IMR-90 (cell line): ENCODE measurements around the gene ABTB2. TPM values are rescaled to one million over a fixed set of nuclear protein-coding genes. Genes with fewer than 3 reads are reported as not detected.

ENCODE experiments used
- ATAC-seq: fragments of 200-7000 bp; cut with Tn5 transposase; 2 replicates; pipeline ENCODE4 v1.9.1; 2020; ENCODE audit warnings: low read depth, mild to moderate bottlenecking, moderate library complexity
- BruUV-seq: library from RNA; stranded (reverse); fragments of 400-500 nt; replicated peaks from 2 replicates; lab custom pipeline; 2021; lab: Mats Ljungman, UMichigan
- CTCF ChIA-PET: fragments of 300-600 bp; formaldehyde crosslinking; extraction: SDS; loops from one replicate; lab custom pipeline; 2021; ENCODE audit warnings: antibody characterized with exemption; lab: Yijun Ruan, JAX
- POLR2A ChIA-PET: fragments of 300-600 bp; sonication (Branson Sonifier 250); formaldehyde crosslinking; loops from one replicate; lab custom pipeline; 2022; ENCODE audit warnings: antibody characterized with exemption; ENCODE audit not compliant: unreplicated experiment; lab: Charles Lee
- DNase-seq: peaks from one replicate; pipeline ENCODE4 v3.0.0; 2013
- H2AFZ ChIP-seq: replicated peaks from 2 replicates; pipeline ENCODE3; 2013; ENCODE audit warnings: low read length, mild to moderate bottlenecking; ENCODE audit not compliant: poor library complexity
- H2AK5ac ChIP-seq: 2 replicates; pipeline ENCODE4 v1.6.1; 2013; ENCODE audit warnings: low read depth, low read length, inconsistent platforms
- H2AK9ac ChIP-seq: replicated peaks from 2 replicates; pipeline ENCODE3; 2013; ENCODE audit warnings: mild to moderate bottlenecking, low read depth, low read length, moderate library complexity; ENCODE audit not compliant: poor library complexity
- H2BK120ac ChIP-seq: 2 replicates; pipeline ENCODE4 v1.6.1; 2013; ENCODE audit warnings: low read depth, low read length, inconsistent platforms
- H2BK15ac ChIP-seq: 3 replicates; pipeline ENCODE4 v1.6.1; 2013; ENCODE audit warnings: low read depth, low read length, inconsistent platforms
- H2BK20ac ChIP-seq: 2 replicates; pipeline ENCODE4 v1.6.1; 2013; ENCODE audit warnings: low read depth, mild to moderate bottlenecking, inconsistent platforms, low read length, moderate library complexity
- H2BK5ac ChIP-seq: 2 replicates; pipeline ENCODE4 v1.6.1; 2013; ENCODE audit warnings: mild to moderate bottlenecking, low read depth, low read length, inconsistent platforms; ENCODE audit not compliant: poor library complexity, severe bottlenecking
- H3K14ac ChIP-seq: replicated peaks from 2 replicates; pipeline ENCODE4 v1.6.1; 2013; ENCODE audit warnings: low read depth, low read length, inconsistent platforms
- H3K18ac ChIP-seq: 2 replicates; pipeline ENCODE4 v1.6.1; 2013; ENCODE audit warnings: low read depth, low read length, control low read depth
- H3K23ac ChIP-seq: 2 replicates; pipeline ENCODE4 v1.6.1; 2013; ENCODE audit warnings: low read depth, low read length, inconsistent platforms
- H3K27ac ChIP-seq: 2 replicates; pipeline ENCODE4 v1.5.1; 2013; ENCODE audit warnings: mild to moderate bottlenecking, control low read depth, low read length; ENCODE audit not compliant: insufficient read depth
- H3K27me3 ChIP-seq: 2 replicates; pipeline ENCODE4 v1.6.1; 2013; ENCODE audit warnings: low read length; ENCODE audit not compliant: control insufficient read depth, insufficient read depth
- H3K36me3 ChIP-seq: 2 replicates; pipeline ENCODE4 v1.6.1; 2013; ENCODE audit warnings: low read length, mixed read lengths; ENCODE audit not compliant: control insufficient read depth, insufficient read depth
- H3K4ac ChIP-seq: 2 replicates; pipeline ENCODE4 v1.6.1; 2013; ENCODE audit warnings: low read depth, low read length, inconsistent platforms
- H3K4me1 ChIP-seq: 2 replicates; pipeline ENCODE4 v1.6.1; 2013; ENCODE audit warnings: low read length, mixed read lengths; ENCODE audit not compliant: control insufficient read depth, insufficient read depth
- H3K4me2 ChIP-seq: 2 replicates; pipeline ENCODE4 v1.6.1; 2013; ENCODE audit warnings: low read depth, mild to moderate bottlenecking, control low read depth, low read length, moderate library complexity
- H3K4me3 ChIP-seq: 2 replicates; pipeline ENCODE4 v1.5.1; 2013; ENCODE audit warnings: low read depth, mild to moderate bottlenecking, control low read depth, low read length, moderate library complexity; ENCODE audit not compliant: insufficient read depth
- H3K56ac ChIP-seq: 2 replicates; pipeline ENCODE4 v1.6.1; 2013; ENCODE audit warnings: low read length, inconsistent platforms; ENCODE audit not compliant: insufficient read depth; ENCODE audit errors: extremely low read depth
- H3K79me1 ChIP-seq, 2 experiments: 2 replicates each; pipeline ENCODE4 v1.6.1; 2013; ENCODE audit warnings: low read length in 2 of 2, inconsistent platforms in 1 of 2, low read depth in 1 of 2
- H3K9ac ChIP-seq: 2 replicates; pipeline ENCODE4 v1.6.1; 2013; ENCODE audit warnings: low read depth, low read length, control low read depth
- H3K9me1 ChIP-seq: 2 replicates; pipeline ENCODE4 v1.6.1; 2013; ENCODE audit warnings: low read length, inconsistent platforms; ENCODE audit not compliant: insufficient read depth
- H3K9me3 ChIP-seq: 2 replicates; pipeline ENCODE4 v1.6.1; 2013; ENCODE audit warnings: low read length; ENCODE audit not compliant: control insufficient read depth, insufficient read depth
- H4K20me1 ChIP-seq: 2 replicates; pipeline ENCODE4 v1.6.1; 2013; ENCODE audit warnings: low read length, inconsistent platforms; ENCODE audit not compliant: insufficient read depth
- H4K5ac ChIP-seq: 2 replicates; pipeline ENCODE4 v1.6.1; 2013; ENCODE audit warnings: mild to moderate bottlenecking, low read depth, low read length, control low read depth
- H4K8ac ChIP-seq, 2 experiments: 2 replicates each; pipeline ENCODE4 v1.6.1; 2013; ENCODE audit warnings: low read depth in 2 of 2, low read length in 2 of 2, control low read depth in 1 of 2, inconsistent platforms in 1 of 2
- H4K91ac ChIP-seq: 2 replicates; pipeline ENCODE4 v1.6.1; 2013; ENCODE audit warnings: low read depth, low read length, inconsistent platforms; ENCODE audit not compliant: insufficient read depth
- BHLHE40 ChIP-seq: fragments of 150-350 bp; IDR thresholded peaks from 2 replicates; pipeline ENCODE4 v1.6.1; 2016; ENCODE audit warnings: mild to moderate bottlenecking, low read depth, low read length
- CEBPB ChIP-seq: IDR thresholded peaks from 2 replicates; pipeline ENCODE4 v1.6.1; 2012; ENCODE audit warnings: low read depth, low read length, improper control_type of control experiment
- CHD1 ChIP-seq: IDR thresholded peaks from 2 replicates; pipeline ENCODE4 v1.6.1; 2012; ENCODE audit warnings: low read depth, low read length, improper control_type of control experiment
- CTCF ChIP-seq: conservative IDR thresholded peaks from 2 replicates; pipeline ENCODE4 v1.5.1; 2012; ENCODE audit warnings: mild to moderate bottlenecking, low read depth, low read length, improper control_type of control experiment
- ELK1 ChIP-seq: fragments of 150-350 bp; IDR thresholded peaks from 2 replicates; pipeline ENCODE4 v1.6.1; 2016; ENCODE audit warnings: low read depth, mild to moderate bottlenecking, low read length, moderate library complexity, borderline replicate concordance
- FOS ChIP-seq: fragments of 150-350 bp; IDR thresholded peaks from 2 replicates; pipeline ENCODE4 v1.6.1; 2016; ENCODE audit warnings: low read depth, low read length
- MAFK ChIP-seq: IDR thresholded peaks from 2 replicates; pipeline ENCODE4 v1.6.1; 2012; ENCODE audit warnings: low read depth, low read length, improper control_type of control experiment
- MAZ ChIP-seq: IDR thresholded peaks from 2 replicates; pipeline ENCODE4 v1.6.1; 2012; ENCODE audit warnings: low read depth, mild to moderate bottlenecking, low read length, improper control_type of control experiment, moderate library complexity, borderline replicate concordance
- MXI1 ChIP-seq: IDR thresholded peaks from 2 replicates; pipeline ENCODE4 v1.6.1; 2012; ENCODE audit warnings: low read depth, mild to moderate bottlenecking, low read length, moderate library complexity, borderline replicate concordance
- POLR2A ChIP-seq: IDR thresholded peaks from 2 replicates; pipeline ENCODE4 v1.6.1; 2012; ENCODE audit warnings: mild to moderate bottlenecking, low read depth, low read length
- RAD21 ChIP-seq: IDR thresholded peaks from 2 replicates; pipeline ENCODE4 v1.6.1; 2012; ENCODE audit warnings: low read length, improper control_type of control experiment
- RFX5 ChIP-seq: IDR thresholded peaks from 2 replicates; pipeline ENCODE4 v1.8.0; 2012; ENCODE audit warnings: low read depth, mild to moderate bottlenecking, low read length, moderate library complexity
- SMC3 ChIP-seq: fragments of 150-350 bp; IDR thresholded peaks from 2 replicates; pipeline ENCODE4 v1.6.1; 2016; ENCODE audit warnings: low read depth, mild to moderate bottlenecking, antibody characterized with exemption, low read length, moderate library complexity
- USF2 ChIP-seq: fragments of 150-350 bp; IDR thresholded peaks from 2 replicates; pipeline ENCODE4 v1.6.1; 2017; ENCODE audit warnings: mild to moderate bottlenecking, antibody characterized with exemption, low read length, low read depth
- WGBS, 2 experiments: methylation state at CpG; one replicate each; pipeline versions ENCODE4 v1.1.5 to v1.1.7; 2013; ENCODE audit warnings: missing lambda C conversion rate in 2 of 2; ENCODE audit not compliant: insufficient read length in 1 of 2; ENCODE audit errors: extremely low coverage in 2 of 2; 5-methylcytosine and 5-hydroxymethylcytosine counted together
- dilution Hi-C: fragments of 300-500 bp; cut with HindIII; formaldehyde crosslinking; loops from one replicate; pipeline ENCODE4 v1.14.3; 2018; ENCODE audit warnings: low sequenced_read_pairs; ENCODE audit not compliant: unreplicated experiment
- in situ Hi-C: fragments of 300-500 bp; cut with MboI; formaldehyde crosslinking; loops from 3 replicates; pipeline ENCODE4 v1.14.3; 2019; ENCODE audit warnings: low sequenced_read_pairs, inconsistent platforms, mixed read lengths
- intact Hi-C: fragments of 100-400 bp; cut with micrococcal nuclease; formaldehyde crosslinking; loops from 2 replicates; pipeline ENCODE4 v1.10.0; 2022
- polyA plus RNA-seq, 3 experiments: library from polyadenylated mRNA; depleted of rRNA; stranded (reverse); fragments of >200 nt; gene quantifications; 2 replicates each; pipeline ENCODE4 v1.2.3, GENCODE V29; 2012; ENCODE audit warnings: low replicate concordance in 1 of 3
- total RNA-seq: library from RNA; depleted of rRNA; stranded (reverse); fragments of >200 nt; gene quantifications from 2 replicates; pipeline ENCODE4 v1.2.3, GENCODE V29; 2012

Gene ABTB2
- total and polyA plus RNA-seq, 2 of the 4 experiments (the other 2 are of a cell fraction): 0.18 to 2.0 TPM

GRCh38 chr11:34243600-34244464, 114.0 kb downstream of the ABTB2 start:
- no peaks in the 10 kb centered on the region for H3K79me1 ChIP-seq
- dilution Hi-C loops: no loop called here
- no peak overlapping the region; the same call in 1 of the 2 replicates for H4K91ac ChIP-seq
- intact Hi-C loops: no loop called here
- ChIA-PET CTCF (no interaction called here), POLR2A (no interaction called here)
- no peak overlapping the region for H3K23ac ChIP-seq
- H2AK5ac ChIP-seq: 0 out of 2 replicates have a peak overlapping the region, but pooled peaks have one; percentile 22
- H3K56ac ChIP-seq: no peak overlapping the region
- WGBS, 2 experiments: 100% methylated on average over 3 of the region's 8 CpGs; no CpG with 5 or more reads in 1 of the 2 experiments
- H3K36me3 ChIP-seq: no peaks in the 10 kb centered on the region
- peak; percentile 81 for ATAC-seq
- H4K5ac ChIP-seq: no peak overlapping the region; the same call in 1 of the 2 replicates
- no peak overlapping the region for H2BK5ac ChIP-seq
- H3K27ac ChIP-seq: no peak overlapping the region
- H4K8ac ChIP-seq: no peak overlapping the region; a peak in 1 of 4 replicates
- H3K4me2 ChIP-seq: peak overlapping the region; percentile 46
- H2BK15ac ChIP-seq: no peak overlapping the region
- no peak overlapping the region for H2AFZ ChIP-seq
- peak overlapping the region; percentile 31; the same call in 1 of the 2 replicates for H3K18ac ChIP-seq
- BruUV-seq: no TSS peak
- H3K27me3 ChIP-seq: no peaks in the 10 kb centered on the region; the same call in 1 of the 2 replicates
- peak overlapping the region; percentile 6; the same call in 1 of the 2 replicates for H3K9ac ChIP-seq
- DNase-seq: peak; percentile 77
- in situ Hi-C loops: no loop called here
- no peak overlapping the region; the same call in 1 of the 2 replicates for H3K14ac ChIP-seq
- no peak overlapping the region for H2BK120ac ChIP-seq
- no peak overlapping the region for H2AK9ac ChIP-seq
- no peaks in the 10 kb centered on the region for H4K20me1 ChIP-seq
- H3K9me1 ChIP-seq: peaks cover 4% of the 10 kb centered on the region; the same call in 1 of the 2 replicates
- peak overlapping the region; percentile 18; the same call in 1 of the 2 replicates for H3K4ac ChIP-seq
- H3K4me1 ChIP-seq: peaks cover 8% of the 10 kb centered on the region
- H3K9me3 ChIP-seq: no peaks in the 10 kb centered on the region
- H2BK20ac ChIP-seq: no peak overlapping the region
- H3K4me3 ChIP-seq: no peak overlapping the region
- no peak for TF ChIP-seq MAFK
- no peak for TF ChIP-seq USF2
- TF ChIP-seq FOS: peak; percentile 45; the same call in 1 of the 2 replicates
- TF ChIP-seq MAZ: no peak
- no peak for TF ChIP-seq BHLHE40
- TF ChIP-seq RAD21: no peak
- TF ChIP-seq CTCF: no peak
- no peak for TF ChIP-seq SMC3
- no peak for TF ChIP-seq POLR2A
- no peak for TF ChIP-seq CEBPB
- no peak for TF ChIP-seq RFX5
- TF ChIP-seq ELK1: no peak
- no peak for TF ChIP-seq MXI1
- TF ChIP-seq CHD1: no peak
